Upper lobe of left lung (tissue), 6 donors: ENCODE data around the gene RUFY3. TPM values are rescaled to one million over a fixed set of nuclear protein-coding genes. Genes with fewer than 3 reads are reported as not detected.
"Not testable (repeated sequence)": the region's sequence is repeated elsewhere in the genome, so short reads cannot be mapped to it uniquely, and the experiment has no call there.

Experiments used
- ATAC-seq, 2 donors: fragments of 200-7000 bp; cut with Tn5 transposase; one replicate each; pipeline ENCODE4 v1.9.1; 2022; ENCODE audit warnings: mild to moderate bottlenecking in 2 of 2, moderate library complexity in 2 of 2; ENCODE audit not compliant: low FRiP score in 2 of 2
- DNase-seq, 2 donors: peaks; one replicate each; pipeline ENCODE4 v3.0.0-alpha.2; 2019 to 2020
- H3K27ac ChIP-seq, 4 donors: fragments of 200-600 bp; sonication (generic); one replicate each; pipeline ENCODE4 v1.5.1; 2016 to 2019
- H3K27me3 ChIP-seq, 4 donors: fragments of 200-600 bp; sonication (generic); one replicate each; pipeline ENCODE4 v1.5.1; 2017 to 2019
- H3K36me3 ChIP-seq, 4 donors: fragments of 200-600 bp; sonication (generic); one replicate each; pipeline ENCODE4 v1.5.1; 2016 to 2019
- H3K4me1 ChIP-seq, 4 donors: fragments of 200-600 bp; sonication (generic); one replicate each; pipeline ENCODE4 v1.5.1; 2018 to 2019
- H3K4me3 ChIP-seq, 4 donors: fragments of 200-600 bp; sonication (generic); one replicate each; pipeline ENCODE4 v1.5.1; 2017 to 2019; ENCODE audit warnings: mild to moderate bottlenecking in 2 of 4, moderate library complexity in 1 of 4
- H3K9me3 ChIP-seq, 4 donors: fragments of 200-600 bp; sonication (generic); one replicate each; pipeline ENCODE4 v1.5.1; 2018 to 2019
- EP300 ChIP-seq, 4 donors: sonication (generic); formaldehyde crosslinking; IDR thresholded peaks; one replicate each; pipeline ENCODE4 v1.5.1; 2017; ENCODE audit warnings: antibody characterized with exemption in 4 of 4, control low read depth in 2 of 4
- POLR2A ChIP-seq, 4 donors: fragments of 450-650 bp; IDR thresholded peaks; one replicate each; pipeline ENCODE4 v1.5.1; 2016 to 2017; ENCODE audit warnings: antibody characterized with exemption in 4 of 4, mild to moderate bottlenecking in 2 of 4
- POLR2AphosphoS5 ChIP-seq, 2 donors: sonication (generic); formaldehyde crosslinking; IDR thresholded peaks; one replicate each; pipeline ENCODE4 v1.5.1; 2017; ENCODE audit warnings: antibody characterized with exemption in 2 of 2
- WGBS, 2 donors: methylation state at CpG; one replicate each; pipeline ENCODE4 v1.1.5; 2017 to 2018; 5-methylcytosine and 5-hydroxymethylcytosine counted together
- total RNA-seq, 6 donors: library from RNA; depleted of rRNA in 4 of 6; stranded (reverse); fragments of >200 nt in 4 of 6; gene quantifications; one replicate each; pipeline versions ENCODE4 v1.1.0 to v1.2.1, GENCODE V29; 2016 to 2021
- TF ChIP-seq, protein P1 (sequence below), 6 experiments: fragments of 450-650 bp in 4 of 6; fragments of 200-600 bp in 2 of 6; sonication (generic) in 2 of 6; IDR thresholded peaks; one replicate each; pipeline ENCODE4 v1.5.1; 2016 to 2019; ENCODE audit warnings: antibody characterized with exemption in 6 of 6
- donor health status: DM: no; HTN: no; CAD: no; lungs with moderate emphysema.
- donor health status: DM: no; HTN: yes; CAD: no; lungs with severe emphysema.

RUFY3 gene
- total RNA-seq, 6 donors from 2014 or later = 65.1 to 161 (median 80.8) TPM

GRCh38 chr4:70718811-70719604 is 2.8 kb upstream of the RUFY3 start:
- ATAC-seq (no peak), DNase-seq (no peak)
- H3K4me1 ChIP-seq = peaks cover 12 to 29% (median 14%) of the 10 kb centered on the region in 4 donors
- no peak overlapping the region for H3K4me3 ChIP-seq
- no peaks in the 10 kb centered on the region for H3K9me3 ChIP-seq
- TF ChIP-seq POLR2AphosphoS5 (IDR thresholded peaks at IDR 0.05) (no peak), POLR2A (IDR thresholded peaks at IDR 0.05) (no peak), EP300 (IDR thresholded peaks at IDR 0.05) (no peak)
- TF ChIP-seq, protein P1, sequence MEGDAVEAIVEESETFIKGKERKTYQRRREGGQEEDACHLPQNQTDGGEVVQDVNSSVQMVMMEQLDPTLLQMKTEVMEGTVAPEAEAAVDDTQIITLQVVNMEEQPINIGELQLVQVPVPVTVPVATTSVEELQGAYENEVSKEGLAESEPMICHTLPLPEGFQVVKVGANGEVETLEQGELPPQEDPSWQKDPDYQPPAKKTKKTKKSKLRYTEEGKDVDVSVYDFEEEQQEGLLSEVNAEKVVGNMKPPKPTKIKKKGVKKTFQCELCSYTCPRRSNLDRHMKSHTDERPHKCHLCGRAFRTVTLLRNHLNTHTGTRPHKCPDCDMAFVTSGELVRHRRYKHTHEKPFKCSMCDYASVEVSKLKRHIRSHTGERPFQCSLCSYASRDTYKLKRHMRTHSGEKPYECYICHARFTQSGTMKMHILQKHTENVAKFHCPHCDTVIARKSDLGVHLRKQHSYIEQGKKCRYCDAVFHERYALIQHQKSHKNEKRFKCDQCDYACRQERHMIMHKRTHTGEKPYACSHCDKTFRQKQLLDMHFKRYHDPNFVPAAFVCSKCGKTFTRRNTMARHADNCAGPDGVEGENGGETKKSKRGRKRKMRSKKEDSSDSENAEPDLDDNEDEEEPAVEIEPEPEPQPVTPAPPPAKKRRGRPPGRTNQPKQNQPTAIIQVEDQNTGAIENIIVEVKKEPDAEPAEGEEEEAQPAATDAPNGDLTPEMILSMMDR (IDR thresholded peaks at IDR 0.05) = no peak
- peak overlapping the region in 1 of 4 donors; percentile 26 for H3K27ac ChIP-seq
- no peaks in the 10 kb centered on the region for H3K36me3 ChIP-seq
- WGBS, 2 donors = 78 to 83% methylated on average over 13 of the region's 13 CpGs
- H3K27me3 ChIP-seq = no peaks in the 10 kb centered on the region

DNA sequence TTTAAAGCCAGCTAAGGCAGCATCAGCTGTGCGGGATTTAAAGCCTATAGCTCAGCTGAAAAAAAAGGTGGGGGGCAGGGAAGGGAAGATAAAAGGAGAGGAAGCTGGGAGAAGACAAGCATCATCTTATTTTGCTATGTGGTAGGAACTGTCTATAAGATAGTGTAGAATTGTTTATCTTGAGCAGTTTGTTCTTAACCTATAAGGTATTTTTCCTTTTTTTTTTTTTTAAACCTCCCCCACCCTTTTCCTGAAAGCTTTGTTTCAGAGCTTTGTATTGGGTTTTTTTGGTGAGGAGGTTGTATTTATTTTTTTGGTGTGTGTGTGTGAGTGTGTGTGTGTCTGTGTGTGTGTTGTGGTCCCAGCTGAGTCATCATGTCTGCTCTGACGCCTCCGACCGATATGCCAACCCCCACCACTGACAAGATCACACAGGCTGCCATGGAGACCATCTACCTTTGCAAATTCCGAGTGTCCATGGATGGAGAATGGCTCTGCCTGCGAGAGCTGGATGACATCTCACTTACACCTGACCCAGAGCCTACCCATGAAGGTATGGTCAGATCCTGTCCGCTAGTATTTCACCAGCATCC is 531 bp downstream of the RUFY3 start:
- Histone ChIP-seq H3K9me3 (no peaks in the 10 kb centered on the region), H3K27me3 (no peaks in the 10 kb centered on the region), H3K27ac (no peak overlapping the region), H3K36me3 (no peaks in the 10 kb centered on the region), H3K4me3 (peak overlapping the region in 3 of 4 donors; percentile 16 to 37 (median 33)), H3K4me1 (peaks cover 0 to 17% (median 7%) of the 10 kb centered on the region in 4 donors)
- WGBS, 2 donors = 67 to 83% methylated on average over 7 of the region's 7 CpGs
- DNase-seq (no peak), ATAC-seq (peak in 1 of 2 donors; percentile 80)
- TF ChIP-seq, protein P1 (IDR thresholded peaks at IDR 0.05) = no peak
- TF ChIP-seq POLR2AphosphoS5 (IDR thresholded peaks at IDR 0.05) (no peak), POLR2A (IDR thresholded peaks at IDR 0.05) (no peak), EP300 (IDR thresholded peaks at IDR 0.05) (no peak)

- Histone ChIP-seq H3K27me3 (no peaks in the 10 kb centered on the region), H3K27ac (no peak overlapping the region), H3K36me3 (no peaks in the 10 kb centered on the region), H3K4me3 (no peak overlapping the region), H3K9me3 (no peaks in the 10 kb centered on the region), H3K4me1 (peaks cover 0 to 3% (median 2%) of the 10 kb centered on the region in 4 donors)
- TF ChIP-seq POLR2A (IDR thresholded peaks at IDR 0.05) (no peak), POLR2AphosphoS5 (IDR thresholded peaks at IDR 0.05) (no peak)
- WGBS, 2 donors = 96% methylated on average over 3 of the region's 3 CpGs
- no peak for ATAC-seq
- DNase-seq = no peak
Observed at GRCh38 chr4:70724463-70724862, 2.7 kb downstream of the RUFY3 start.

- no peak for TF ChIP-seq POLR2A (IDR thresholded peaks at IDR 0.05)
- TF ChIP-seq, protein P1 (IDR thresholded peaks at IDR 0.05) = no peak
- TF ChIP-seq POLR2AphosphoS5 (IDR thresholded peaks at IDR 0.05) = no peak
- no peak for TF ChIP-seq EP300 (IDR thresholded peaks at IDR 0.05)
- H3K27me3 ChIP-seq = no peaks in the 10 kb centered on the region
- ATAC-seq = no peak
- H3K4me3 ChIP-seq = no peak overlapping the region
- no peaks in the 10 kb centered on the region for H3K36me3 ChIP-seq
- no peak overlapping the region for H3K27ac ChIP-seq
- no peaks in the 10 kb centered on the region for H3K9me3 ChIP-seq
- no peak for DNase-seq
- WGBS, 2 donors = 80 to 87% methylated on average over 1 of the region's 1 CpG
- H3K4me1 ChIP-seq = peaks cover 0 to 3% (median 0%) of the 10 kb centered on the region in 4 donors
Observed at GRCh38 chr4:70725633-70726032, 3.9 kb downstream of the RUFY3 start.

GRCh38 chr4:70726515-70726914 is 4.8 kb downstream of the RUFY3 start:
- H3K4me1 ChIP-seq, ATAC-seq, H3K4me3 ChIP-seq, H3K27me3 ChIP-seq, DNase-seq, H3K27ac ChIP-seq, H3K36me3 ChIP-seq, H3K9me3 ChIP-seq: not testable (repeated sequence)
- WGBS, 2 donors = 89 to 97% methylated on average over 11 of the region's 11 CpGs
